Endothelial cell of umbilical vein (primary cell): ENCODE measurements around the gene EPB41L1. TPM values are rescaled to one million over a fixed set of nuclear protein-coding genes. Genes with fewer than 3 reads are reported as not detected.

ENCODE experiments used
- BruUV-seq: library from RNA; stranded (reverse); fragments of 400-500 nt; replicated peaks from 2 replicates; lab custom pipeline; 2021; lab: Mats Ljungman, UMichigan
- CTCF ChIA-PET: fragments of 300-600, 350-600 bp; sonication (Branson Sonifier 250); formaldehyde crosslinking; loops from one replicate; lab custom pipeline; 2021; ENCODE audit warnings: antibody characterized with exemption, inconsistent platforms; lab: Charles Lee
- POLR2A ChIA-PET: fragments of 300-600, 350-600 bp; sonication (Branson Sonifier 250); formaldehyde crosslinking; loops from one replicate; lab custom pipeline; 2021; ENCODE audit warnings: antibody characterized with exemption, inconsistent platforms; lab: Charles Lee
- DNase-seq: peaks from one replicate; pipeline ENCODE4 v3.0.0-alpha.2; 2011; ENCODE audit warnings: low read depth, low spot score
- FAIRE-seq: peaks from 2 replicates; lab custom pipeline; 2011; peaks lifted over from hg19 to GRCh38; lab: Jason Lieb, UNC
- H2AFZ ChIP-seq: 2 replicates; pipeline ENCODE4 v1.6.0; 2012; ENCODE audit warnings: low read depth, low read length, control low read depth, inconsistent platforms
- H3K27ac ChIP-seq: 2 replicates; pipeline ENCODE4 v1.5.1; 2011; ENCODE audit warnings: low read depth, mild to moderate bottlenecking, control low read depth, low read length, moderate library complexity; ENCODE audit not compliant: insufficient read depth
- H3K27me3 ChIP-seq, 2 experiments: 2 replicates each; pipeline versions ENCODE4 v1.6.0 to v1.6.1; 2011; ENCODE audit warnings: low read length in 2 of 2, mixed read lengths in 1 of 2; ENCODE audit not compliant: control insufficient read depth in 2 of 2, insufficient read depth in 2 of 2
- H3K36me3 ChIP-seq, 2 experiments: 2 replicates in 1 of 2; 3 replicates in 1 of 2; pipeline ENCODE4 v1.5.1; 2011; ENCODE audit warnings: low read length in 2 of 2, mild to moderate bottlenecking in 1 of 2, moderate library complexity in 1 of 2; ENCODE audit not compliant: control insufficient read depth in 2 of 2, insufficient read depth in 2 of 2; ENCODE audit errors: extremely low read depth in 1 of 2
- H3K4me1 ChIP-seq: 3 replicates; pipeline ENCODE4 v1.5.1; 2011; ENCODE audit warnings: mild to moderate bottlenecking, low read length; ENCODE audit not compliant: control insufficient read depth, insufficient read depth; ENCODE audit errors: extremely low read depth
- H3K4me2 ChIP-seq: 2 replicates; pipeline ENCODE4 v1.6.1; 2011; ENCODE audit warnings: low read length, control low read depth, mixed read lengths; ENCODE audit not compliant: insufficient read depth
- H3K4me3 ChIP-seq, 3 experiments: fragments of 200-600 bp in 1 of 3; sonication (generic), shearing (Covaris generic) in 1 of 3; replicated peaks in 1 of 3; 2 replicates each; pipeline ENCODE4 v1.5.1; 2011 to 2016; ENCODE audit warnings: control low read depth in 3 of 3, low read length in 3 of 3, mild to moderate bottlenecking in 2 of 3, inconsistent platforms in 1 of 3, low read depth in 1 of 3, moderate library complexity in 1 of 3; ENCODE audit not compliant: insufficient read depth in 1 of 3
- H3K79me2 ChIP-seq: 2 replicates; pipeline ENCODE4 v1.6.0; 2012; ENCODE audit warnings: low read length, inconsistent platforms; ENCODE audit not compliant: control insufficient read depth, insufficient read depth
- H3K9ac ChIP-seq: replicated peaks from 2 replicates; pipeline ENCODE3; 2011; ENCODE audit warnings: low read length, control low read depth; ENCODE audit not compliant: insufficient read depth; ENCODE audit errors: extremely low read depth
- H3K9me1 ChIP-seq: replicated peaks from 3 replicates; pipeline ENCODE4 v1.6.0; 2011; ENCODE audit warnings: mild to moderate bottlenecking, low read length; ENCODE audit not compliant: control insufficient read depth, insufficient read depth; ENCODE audit errors: extremely low read depth
- H3K9me3 ChIP-seq: replicated peaks from 2 replicates; pipeline ENCODE4 v1.5.1; 2012; ENCODE audit warnings: low read length, inconsistent platforms; ENCODE audit not compliant: control insufficient read depth, insufficient read depth
- H4K20me1 ChIP-seq: replicated peaks from 2 replicates; pipeline ENCODE3; 2011; ENCODE audit warnings: mild to moderate bottlenecking, low read length; ENCODE audit not compliant: control insufficient read depth, insufficient read depth; ENCODE audit errors: extremely low read depth
- CTCF ChIP-seq, 2 donors: IDR thresholded peaks; 1 replicate in 1 of 2; 2 replicates in 1 of 2; pipeline ENCODE4 v1.5.1; 2011; ENCODE audit warnings: low read length in 2 of 2, mild to moderate bottlenecking in 2 of 2, moderate library complexity in 2 of 2, control low read depth in 1 of 2, inconsistent platforms in 1 of 2, low read depth in 1 of 2; ENCODE audit not compliant: insufficient read depth in 1 of 2; ENCODE audit errors: extremely low read depth in 1 of 2
- EZH2 ChIP-seq: IDR thresholded peaks from 2 replicates; pipeline ENCODE4 v1.6.1; 2012; ENCODE audit warnings: borderline replicate concordance, low read depth, mild to moderate bottlenecking, moderate library complexity, low read length, inconsistent platforms; ENCODE audit not compliant: severe bottlenecking
- FOS ChIP-seq: IDR thresholded peaks from 2 replicates; pipeline ENCODE4 v1.6.1; 2011; ENCODE audit warnings: mild to moderate bottlenecking, low read length, moderate library complexity, borderline replicate concordance; ENCODE audit not compliant: insufficient read depth
- GATA2 ChIP-seq: IDR thresholded peaks from 2 replicates; pipeline ENCODE4 v1.7.0; 2011; ENCODE audit warnings: low read depth, mild to moderate bottlenecking, moderate library complexity, mixed read lengths, low read length; ENCODE audit not compliant: insufficient read length, insufficient read depth
- JUN ChIP-seq: IDR thresholded peaks from 2 replicates; pipeline ENCODE4 v1.6.1; 2011; ENCODE audit warnings: borderline replicate concordance, low read depth; ENCODE audit not compliant: insufficient read length, insufficient read depth
- MYC ChIP-seq: IDR thresholded peaks from one replicate; pipeline ENCODE4 v1.6.1; 2011; ENCODE audit warnings: mild to moderate bottlenecking, low read depth, low read length
- POLR2A ChIP-seq: IDR thresholded peaks from 2 replicates; pipeline ENCODE4 v1.6.1; 2012; ENCODE audit warnings: low read depth, mild to moderate bottlenecking, control low read depth, low read length
- dilution Hi-C: fragments of 300-500 bp; cut with MboI; formaldehyde crosslinking; loops from one replicate; pipeline ENCODE4 v1.15.0; 2019; ENCODE audit warnings: low sequenced_read_pairs; ENCODE audit not compliant: extremely low pct_ligation_motif_present
- intact Hi-C: fragments of 100-400 bp; cut with micrococcal nuclease; formaldehyde crosslinking; loops from one replicate; pipeline ENCODE4 v1.10.0; 2022
- polyA plus RNA-seq, 4 experiments: library from polyadenylated mRNA; depleted of rRNA in 3 of 4; stranded (reverse) in 3 of 4; unstranded in 1 of 4; fragments of >200 nt; gene quantifications; 2 replicates each; pipeline versions ENCODE4 v1.2.1 to v1.2.3, GENCODE V29; 2011 to 2012; ENCODE audit warnings: missing spikeins in 1 of 4
- total RNA-seq: library from RNA; stranded (reverse); gene quantifications from 2 replicates; pipeline ENCODE4 v1.2.3, GENCODE V29; 2021

The EPB41L1 gene
- total and polyA plus RNA-seq, 2 donors (not counting 3 experiments of a cell fraction or from before 2014, with no cell fraction given) = 6.1 to 12.2 TPM

GRCh38 chr20:36268440-36269342 is 114.2 kb downstream of the EPB41L1 start:
- dilution Hi-C loops = no loop called here
- POLR2A ChIA-PET = no interaction called here

More at GRCh38 chr20:36268440-36269342, 114.2 kb downstream of the EPB41L1 start:
- no peak overlapping the region for H3K4me2 ChIP-seq
- intact Hi-C loops = no loop called here
- no peaks in the 10 kb centered on the region for H3K4me1 ChIP-seq
- DNase-seq (no peak), FAIRE-seq (no peak)
- H3K27ac ChIP-seq = no peak overlapping the region
- no peaks in the 10 kb centered on the region for H3K79me2 ChIP-seq
- H3K9ac ChIP-seq = no peak overlapping the region
- H3K9me3 ChIP-seq = no peaks in the 10 kb centered on the region
- no peak overlapping the region for H3K4me3 ChIP-seq
- CTCF ChIA-PET = interaction anchor here (0.6 to 6.3 kb wide), 7 partner anchors 11 to 171 kb away, joined by 3 to 81 read pairs (median 3); no protein-coding TSS in a partner anchor
- TF ChIP-seq GATA2 (no peak), JUN (no peak), EZH2 (no peak), MYC (no peak), FOS (no peak), POLR2A (no peak), CTCF (IDR thresholded peaks at IDR 0.05; ENCODE audit: extremely low read depth in 1 of 2, insufficient read depth in 1 of 2, low read depth in 1 of 2, low read length in 2 of 2) (no peak)
- BruUV-seq = no TSS peak
- H3K27me3 ChIP-seq = no peaks in the 10 kb centered on the region
- no peak overlapping the region for H2AFZ ChIP-seq
- H3K9me1 ChIP-seq = no peaks in the 10 kb centered on the region
- no peaks in the 10 kb centered on the region for H3K36me3 ChIP-seq
- no peaks in the 10 kb centered on the region for H4K20me1 ChIP-seq
